ENCODE results near the gene CTSW. TPM values are rescaled to one million over a fixed set of nuclear protein-coding genes. Genes with fewer than 3 reads are reported as not detected.

Gene CTSW
- total and polyA plus RNA-seq, 2 donors (not counting 1 experiment from before 2014, with no cell fraction given) = 0.84 to 4.6 TPM

DNA sequence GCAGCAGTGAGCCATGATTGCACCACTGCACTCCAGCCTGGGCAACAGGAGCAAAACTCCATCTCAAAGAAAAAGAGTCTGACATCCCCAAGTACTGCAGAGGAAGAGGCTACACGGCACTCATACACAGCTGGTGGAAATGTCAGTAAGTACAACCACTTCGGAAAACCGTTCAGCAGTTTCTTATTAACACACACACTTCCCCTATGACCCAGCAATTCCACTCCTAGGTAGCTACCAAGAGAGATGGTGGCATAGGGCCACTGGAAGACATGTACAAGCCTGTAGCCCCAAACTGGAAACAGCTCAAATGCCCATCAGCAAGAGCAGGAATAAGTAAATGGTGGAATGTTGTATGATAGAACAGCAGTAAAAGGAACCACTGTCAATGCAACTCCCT, 42.9 kb downstream of the CTSW start:
- CTCF ChIA-PET = interaction anchor here (2.1 to 3.0 kb wide), 3 partner anchors 9 to 38 kb away, joined by 4 to 10 read pairs (median 8); partner anchors contain the start of gene FIBP
- Mint-ChIP-seq H3K4me1 (peaks cover 25% of the 10 kb centered on the region), H3K27ac (no peak overlapping the region)

DNA sequence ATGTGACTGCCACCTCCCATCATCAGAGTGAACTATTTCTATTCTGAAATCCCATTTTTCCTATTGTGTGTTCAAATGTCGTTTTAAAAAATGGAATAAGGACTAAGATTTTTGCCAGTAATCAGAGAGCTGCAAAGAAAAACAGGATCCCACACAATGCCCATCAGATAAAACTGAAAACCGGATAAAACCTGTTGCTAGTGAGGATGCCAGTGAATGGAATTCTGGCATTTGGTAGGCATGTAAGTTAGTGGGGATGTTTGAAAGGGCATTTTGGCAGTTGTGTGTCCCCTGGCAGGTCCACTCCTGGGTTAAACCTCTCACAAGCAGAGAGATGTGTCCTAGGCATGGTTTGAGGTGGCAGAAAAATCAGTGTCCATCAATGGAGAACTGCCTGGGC, 45.8 kb downstream of the CTSW start:
- Histone ChIP-seq H4K20me1 (ENCODE audit: control insufficient read depth, insufficient read depth, low read length, poor library complexity, severe bottlenecking) (peaks cover under 1% of the 10 kb centered on the region), H2AFZ (ENCODE audit: insufficient read depth, low read depth, low read length, poor library complexity, severe bottlenecking) (no peak overlapping the region), H3K27ac (ENCODE audit: low read length in 2 of 2) (no peak overlapping the region), H3K4me1 (ENCODE audit: control insufficient read depth in 2 of 2, insufficient read depth in 2 of 2, low read length in 2 of 2) (peaks cover 26 to 28% of the 10 kb centered on the region in 2 donors), H3K4me3 (ENCODE audit: control extremely low read depth in 1 of 5, extremely low read depth in 1 of 5, insufficient read depth in 1 of 5, low read depth in 2 of 5, low read length in 4 of 5) (no peak overlapping the region), H3K9ac (ENCODE audit: low read length) (no peak overlapping the region), H3K79me2 (ENCODE audit: control insufficient read depth, insufficient read depth, low read length) (peaks cover 8% of the 10 kb centered on the region), H3K27me3 (replicated peaks in 1 of 4; ENCODE audit: control extremely low read depth in 1 of 4, control insufficient read depth in 3 of 4, insufficient read depth in 4 of 4, low read length in 3 of 4) (no peaks in the 10 kb centered on the region), H3K36me3 (replicated peaks in 1 of 2; ENCODE audit: control extremely low read depth in 1 of 2, control insufficient read depth in 1 of 2, extremely low read depth in 1 of 2, insufficient read depth in 2 of 2, low read length in 1 of 2) (peaks cover 6 to 20% of the 10 kb centered on the region in 2 experiments), H3K4me2 (replicated peaks; ENCODE audit: low read depth, low read length, poor library complexity, severe bottlenecking) (no peak overlapping the region), H3K9me3 (ENCODE audit: control extremely low read depth in 1 of 3, control insufficient read depth in 2 of 3, insufficient read depth in 1 of 3, low read length in 2 of 3) (no peaks in the 10 kb centered on the region)
- ATAC-seq (ENCODE audit: low read depth) (no peak), DNase-seq (no peak)
- Mint-ChIP-seq H3K4me3 (no peak overlapping the region), H3K27me3 (no peaks in the 10 kb centered on the region), H3K27ac (peak overlapping the region; percentile 21), H3K4me1 (peaks cover 21% of the 10 kb centered on the region), H3K9me3 (ENCODE audit: insufficient read depth) (no peaks in the 10 kb centered on the region)
- 86% methylated on average over 1 of the region's 2 CpGs for WGBS (ENCODE audit: insufficient coverage)
- CTCF ChIA-PET = no interaction called here
- intact Hi-C loops (cut with micrococcal nuclease) = no loop called here
- no peak for TF ChIP-seq EZH2 (IDR thresholded peaks at IDR 0.05; ENCODE audit: borderline replicate concordance, insufficient read depth, low read depth, low read length, poor library complexity, severe bottlenecking)
- TF ChIP-seq, protein P1, sequence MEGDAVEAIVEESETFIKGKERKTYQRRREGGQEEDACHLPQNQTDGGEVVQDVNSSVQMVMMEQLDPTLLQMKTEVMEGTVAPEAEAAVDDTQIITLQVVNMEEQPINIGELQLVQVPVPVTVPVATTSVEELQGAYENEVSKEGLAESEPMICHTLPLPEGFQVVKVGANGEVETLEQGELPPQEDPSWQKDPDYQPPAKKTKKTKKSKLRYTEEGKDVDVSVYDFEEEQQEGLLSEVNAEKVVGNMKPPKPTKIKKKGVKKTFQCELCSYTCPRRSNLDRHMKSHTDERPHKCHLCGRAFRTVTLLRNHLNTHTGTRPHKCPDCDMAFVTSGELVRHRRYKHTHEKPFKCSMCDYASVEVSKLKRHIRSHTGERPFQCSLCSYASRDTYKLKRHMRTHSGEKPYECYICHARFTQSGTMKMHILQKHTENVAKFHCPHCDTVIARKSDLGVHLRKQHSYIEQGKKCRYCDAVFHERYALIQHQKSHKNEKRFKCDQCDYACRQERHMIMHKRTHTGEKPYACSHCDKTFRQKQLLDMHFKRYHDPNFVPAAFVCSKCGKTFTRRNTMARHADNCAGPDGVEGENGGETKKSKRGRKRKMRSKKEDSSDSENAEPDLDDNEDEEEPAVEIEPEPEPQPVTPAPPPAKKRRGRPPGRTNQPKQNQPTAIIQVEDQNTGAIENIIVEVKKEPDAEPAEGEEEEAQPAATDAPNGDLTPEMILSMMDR (IDR thresholded peaks at IDR 0.05) = no peak
- POLR2A ChIA-PET = interaction anchor here (0.6 kb wide), 1 partner anchor 10 kb away, joined by 6 read pairs; no protein-coding TSS in a partner anchor

More for the DNA sequence above, 42.9 kb downstream of the CTSW start:
- no peak for TF ChIP-seq EZH2 (IDR thresholded peaks at IDR 0.05; ENCODE audit: borderline replicate concordance, insufficient read depth, low read depth, low read length, poor library complexity, severe bottlenecking)
- TF ChIP-seq, protein P1 (IDR thresholded peaks at IDR 0.05) = no peak
- Histone ChIP-seq H3K4me1 (ENCODE audit: control insufficient read depth in 2 of 2, insufficient read depth in 2 of 2, low read length in 2 of 2) (peaks cover 21 to 27% of the 10 kb centered on the region in 2 donors), H3K36me3 (replicated peaks in 1 of 2; ENCODE audit: control extremely low read depth in 1 of 2, control insufficient read depth in 1 of 2, extremely low read depth in 1 of 2, insufficient read depth in 2 of 2, low read length in 1 of 2) (peaks cover 6 to 20% of the 10 kb centered on the region in 2 experiments), H4K20me1 (ENCODE audit: control insufficient read depth, insufficient read depth, low read length, poor library complexity, severe bottlenecking) (peaks cover 4% of the 10 kb centered on the region), H3K27ac (ENCODE audit: low read length in 2 of 2) (no peak overlapping the region), H3K79me2 (ENCODE audit: control insufficient read depth, insufficient read depth, low read length) (peaks cover 28% of the 10 kb centered on the region), H3K4me3 (ENCODE audit: control extremely low read depth in 1 of 5, extremely low read depth in 1 of 5, insufficient read depth in 1 of 5, low read depth in 2 of 5, low read length in 4 of 5) (no peak overlapping the region), H3K9me3 (ENCODE audit: control extremely low read depth in 1 of 3, control insufficient read depth in 2 of 3, insufficient read depth in 1 of 3, low read length in 2 of 3) (no peaks in the 10 kb centered on the region), H3K27me3 (replicated peaks in 1 of 4; ENCODE audit: control extremely low read depth in 1 of 4, control insufficient read depth in 3 of 4, insufficient read depth in 4 of 4, low read length in 3 of 4) (no peaks in the 10 kb centered on the region), H2AFZ (ENCODE audit: insufficient read depth, low read depth, low read length, poor library complexity, severe bottlenecking) (no peak overlapping the region), H3K9ac (ENCODE audit: low read length) (no peak overlapping the region), H3K4me2 (replicated peaks; ENCODE audit: low read depth, low read length, poor library complexity, severe bottlenecking) (no peak overlapping the region)
- no peaks in the 10 kb centered on the region for H3K9me3 Mint-ChIP-seq (ENCODE audit: insufficient read depth)
- no peak overlapping the region for H3K4me3 Mint-ChIP-seq
- ATAC-seq (ENCODE audit: low read depth) (no peak), DNase-seq (no peak)
- no CpG with 5 or more reads among the region's 3 CpGs for WGBS (ENCODE audit: insufficient coverage)
- intact Hi-C loops (cut with micrococcal nuclease) = no loop called here
- no peaks in the 10 kb centered on the region for H3K27me3 Mint-ChIP-seq
- POLR2A ChIA-PET = interaction anchor here (0.5 to 0.6 kb wide), 3 partner anchors 45 to 260 kb away, joined by 3 to 7 read pairs (median 4); partner anchors contain the start of gene RELA

Data from B cell (primary cell).